ENCODE results near the gene TMEM151A.

Gene TMEM151A

DNA sequence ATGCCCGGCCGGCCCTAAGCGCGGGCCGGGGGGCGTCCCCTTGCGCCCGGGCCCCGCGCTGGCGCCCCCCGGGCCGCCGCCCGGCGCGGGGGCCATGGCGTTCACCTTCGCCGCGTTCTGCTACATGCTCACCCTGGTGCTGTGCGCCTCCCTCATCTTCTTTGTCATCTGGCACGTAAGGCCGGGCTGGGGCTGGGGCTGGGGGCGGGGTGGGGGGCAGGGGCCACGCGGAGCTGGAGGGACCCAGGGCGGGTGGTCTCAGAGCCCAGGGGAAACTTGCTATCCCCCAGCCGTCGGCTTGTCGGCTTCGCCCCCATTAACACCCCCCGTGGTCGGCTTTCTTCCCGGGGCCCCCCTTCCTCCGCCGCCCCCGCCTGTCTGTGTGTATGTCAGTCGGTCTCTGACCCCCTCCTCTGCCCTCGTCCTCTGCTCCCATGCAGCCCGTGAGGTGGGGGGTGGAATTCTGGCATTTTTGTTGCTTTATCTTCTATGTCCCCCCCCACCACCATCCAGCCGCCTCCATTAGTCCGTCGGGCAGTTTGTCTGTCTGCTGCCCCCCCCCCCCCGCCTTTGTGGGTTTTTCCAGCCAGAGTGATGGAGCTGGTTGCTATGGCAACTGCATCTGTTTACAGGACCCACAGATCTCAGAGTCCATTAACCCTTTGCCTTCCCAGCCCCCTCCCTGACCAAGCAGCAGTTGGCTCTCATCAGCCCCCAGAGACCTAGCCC is 13.2 kb upstream of the TMEM151A start:
- TF ChIP-seq, protein P1, sequence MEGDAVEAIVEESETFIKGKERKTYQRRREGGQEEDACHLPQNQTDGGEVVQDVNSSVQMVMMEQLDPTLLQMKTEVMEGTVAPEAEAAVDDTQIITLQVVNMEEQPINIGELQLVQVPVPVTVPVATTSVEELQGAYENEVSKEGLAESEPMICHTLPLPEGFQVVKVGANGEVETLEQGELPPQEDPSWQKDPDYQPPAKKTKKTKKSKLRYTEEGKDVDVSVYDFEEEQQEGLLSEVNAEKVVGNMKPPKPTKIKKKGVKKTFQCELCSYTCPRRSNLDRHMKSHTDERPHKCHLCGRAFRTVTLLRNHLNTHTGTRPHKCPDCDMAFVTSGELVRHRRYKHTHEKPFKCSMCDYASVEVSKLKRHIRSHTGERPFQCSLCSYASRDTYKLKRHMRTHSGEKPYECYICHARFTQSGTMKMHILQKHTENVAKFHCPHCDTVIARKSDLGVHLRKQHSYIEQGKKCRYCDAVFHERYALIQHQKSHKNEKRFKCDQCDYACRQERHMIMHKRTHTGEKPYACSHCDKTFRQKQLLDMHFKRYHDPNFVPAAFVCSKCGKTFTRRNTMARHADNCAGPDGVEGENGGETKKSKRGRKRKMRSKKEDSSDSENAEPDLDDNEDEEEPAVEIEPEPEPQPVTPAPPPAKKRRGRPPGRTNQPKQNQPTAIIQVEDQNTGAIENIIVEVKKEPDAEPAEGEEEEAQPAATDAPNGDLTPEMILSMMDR (IDR thresholded peaks at IDR 0.05) = no peak

DNA sequence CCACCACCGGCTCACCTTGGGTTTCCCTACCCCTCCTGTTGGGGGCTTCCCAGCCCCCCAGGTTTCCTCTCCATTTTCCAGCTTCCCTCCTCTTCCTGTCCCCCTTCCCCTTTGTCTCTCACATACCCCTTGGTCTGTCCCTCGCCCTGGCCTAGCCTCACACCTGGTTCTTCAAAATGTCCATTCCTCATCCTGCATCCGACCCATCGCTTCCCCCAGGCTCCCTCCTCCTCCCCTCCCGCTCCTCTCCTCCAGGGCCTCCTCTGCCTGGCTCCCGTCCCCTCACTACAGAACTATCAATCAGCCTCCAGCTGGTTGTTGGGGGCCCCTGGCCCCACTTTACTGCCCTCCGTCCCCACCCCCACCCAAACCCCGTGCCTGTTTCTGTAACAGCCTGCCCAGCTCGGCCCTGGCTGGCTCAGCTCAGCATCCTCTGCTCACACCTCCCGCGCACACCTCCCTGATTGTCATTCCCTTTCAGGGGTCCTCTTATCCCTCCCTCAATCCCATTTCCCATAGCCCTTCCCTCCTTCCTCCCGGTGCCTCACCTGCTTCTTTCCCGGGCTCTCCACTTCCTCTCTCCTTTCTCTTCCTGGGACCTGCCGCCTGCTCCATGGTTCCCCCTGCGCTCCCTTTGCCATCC is 12.5 kb upstream of the TMEM151A start:
- TF ChIP-seq, protein P1 (IDR thresholded peaks at IDR 0.05) = no peak

DNA sequence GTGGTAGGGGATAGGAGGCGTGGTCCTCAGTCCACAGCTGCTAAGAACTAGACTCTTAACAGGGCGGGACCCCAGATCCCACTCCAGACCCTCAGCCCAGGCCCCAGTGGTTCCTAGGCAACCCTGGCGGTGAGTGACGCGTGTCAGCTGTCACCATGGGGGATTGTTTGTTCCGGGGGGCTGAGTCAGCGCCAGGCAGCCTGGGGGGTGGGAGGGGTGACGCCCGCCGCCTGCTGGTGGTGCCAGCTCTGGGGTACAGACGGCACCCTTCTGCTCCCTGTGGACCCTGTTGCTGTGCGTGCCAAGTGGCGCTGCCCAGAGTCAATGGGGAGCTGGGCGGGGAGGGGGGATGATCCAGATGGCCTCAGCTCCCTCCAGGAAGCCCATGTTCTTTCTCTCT is 11.3 kb upstream of the TMEM151A start:
- TF ChIP-seq, protein P1 (IDR thresholded peaks at IDR 0.05) = no peak

DNA sequence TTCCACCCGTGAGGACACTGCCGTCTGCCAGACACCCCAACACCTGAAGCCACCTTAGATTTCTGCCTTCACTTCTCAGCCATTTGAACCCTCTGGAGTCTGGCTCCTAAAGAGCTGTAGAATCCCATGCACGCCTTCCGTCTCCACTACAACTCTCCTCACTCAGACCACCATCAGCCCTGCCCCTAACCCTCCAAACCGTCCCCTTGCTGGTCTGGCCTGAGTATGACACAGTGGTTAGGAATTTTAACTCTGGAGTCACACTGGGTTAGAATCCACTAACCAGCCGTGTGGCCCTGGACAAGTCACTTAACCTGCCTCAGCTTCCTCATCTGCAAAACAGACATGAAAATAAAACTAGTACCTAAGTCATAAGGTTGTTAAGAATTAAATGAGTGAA is 10.7 kb upstream of the TMEM151A start:
- TF ChIP-seq, protein P1 (IDR thresholded peaks at IDR 0.05) = no peak

DNA sequence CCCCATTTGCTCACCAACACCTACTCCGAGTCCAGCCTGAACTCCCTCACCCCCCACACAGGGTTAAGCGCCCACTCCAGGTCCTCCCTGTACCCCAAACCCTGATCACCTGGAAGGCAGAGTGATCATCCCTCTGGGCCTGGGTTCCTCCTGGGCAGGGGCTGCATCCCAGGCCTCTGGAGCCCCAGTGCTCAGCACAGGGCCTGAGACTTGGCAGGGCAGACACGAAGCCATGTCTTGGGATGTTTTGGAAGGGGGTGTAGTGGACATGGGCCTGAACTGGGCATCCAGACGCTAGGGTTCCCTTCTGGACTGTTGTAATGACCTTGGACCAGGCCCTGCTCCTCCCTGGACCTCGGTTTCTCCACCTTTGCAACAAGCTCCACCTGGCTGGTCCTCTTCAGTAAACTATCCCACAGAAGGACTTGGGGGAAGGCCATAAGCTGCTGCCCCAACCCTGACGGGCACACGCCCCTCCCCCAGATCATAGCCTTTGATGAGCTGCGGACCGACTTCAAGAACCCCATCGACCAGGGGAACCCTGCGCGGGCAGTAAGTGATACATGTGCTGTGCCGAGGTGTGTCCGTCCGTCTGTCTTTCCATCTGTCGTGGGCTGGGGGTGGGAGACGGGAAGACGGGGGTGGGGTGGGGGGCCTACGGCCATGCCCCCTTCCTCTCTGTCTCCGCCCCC is 9.8 kb upstream of the TMEM151A start:
- TF ChIP-seq, protein P1 (IDR thresholded peaks at IDR 0.05) = no peak

DNA sequence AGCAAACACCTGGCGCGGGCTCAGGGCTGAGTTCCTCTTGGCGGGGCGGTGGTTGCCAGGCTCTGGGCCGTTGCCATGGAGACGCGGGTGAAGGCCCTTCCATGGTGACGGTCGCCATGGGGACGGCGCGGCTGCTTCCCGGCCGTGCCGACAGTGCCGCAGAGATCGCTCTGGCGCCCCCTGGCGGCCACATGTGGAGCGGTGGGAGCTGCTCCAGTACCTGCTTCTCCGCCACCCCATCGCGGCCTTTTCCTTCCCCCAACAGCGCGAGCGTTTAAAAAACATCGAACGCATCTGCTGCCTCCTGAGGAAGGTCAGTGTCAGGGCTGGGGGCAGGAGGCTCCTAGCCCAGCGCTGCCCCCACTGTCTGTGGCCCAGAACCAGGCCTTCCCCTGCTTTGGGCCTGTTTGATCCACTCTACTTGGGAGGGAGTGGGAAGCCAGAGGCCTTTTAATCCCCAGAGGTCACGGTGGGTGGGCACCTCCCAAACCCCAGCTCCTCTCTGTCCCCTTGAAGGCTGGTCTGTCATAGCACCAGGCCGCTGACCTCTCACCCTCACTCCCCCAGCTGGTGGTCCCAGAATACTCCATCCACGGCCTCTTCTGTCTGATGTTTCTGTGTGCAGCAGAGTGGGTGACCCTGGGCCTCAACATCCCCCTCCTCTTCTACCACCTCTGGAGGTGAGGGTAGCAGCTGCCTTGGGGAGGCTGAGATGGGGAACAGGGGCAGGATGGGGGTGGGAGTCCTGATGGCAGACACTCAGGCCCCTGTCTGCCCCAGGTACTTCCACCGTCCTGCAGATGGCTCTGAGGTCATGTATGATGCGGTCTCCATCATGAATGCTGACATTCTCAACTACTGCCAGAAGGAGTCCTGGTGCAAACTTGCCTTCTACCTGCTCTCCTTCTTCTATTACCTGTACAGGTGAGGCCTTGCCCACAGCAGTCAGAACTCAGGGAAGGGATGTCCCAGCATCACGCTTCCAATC is 8.9 kb upstream of the TMEM151A start:
- TF ChIP-seq, protein P1 (IDR thresholded peaks at IDR 0.05) = peak; percentile 97

Measured in LNCAP (cell line).